HG02938 (cell line): ENCODE measurements around the gene TCFL5.

Experiments
- ATAC-seq: cut with Tn5 transposase; IDR thresholded peaks from one replicate; pipeline ENCODE4 v1.9.1; 2021; ENCODE audit warnings: mild to moderate bottlenecking, moderate library complexity; ENCODE audit not compliant: unreplicated experiment

TCFL5 gene

GRCh38 chr20:62838128-62838891, 23.3 kb downstream of the TCFL5 start:
- ATAC-seq = no peak

GRCh38 chr20:62837790-62838127, 23.9 kb downstream of the TCFL5 start:
- no peak for ATAC-seq

GRCh38 chr20:62836967-62837490, 24.6 kb downstream of the TCFL5 start:
- no peak for ATAC-seq

- no peak for ATAC-seq
Measured at GRCh38 chr20:62835931-62836861, 25.4 kb downstream of the TCFL5 start.

- ATAC-seq = no peak
Measured at GRCh38 chr20:62834967-62835730, 26.5 kb downstream of the TCFL5 start.

- no peak for ATAC-seq
Measured at GRCh38 chr20:62832951-62833391, 28.7 kb downstream of the TCFL5 start.

- ATAC-seq = no peak
Measured at GRCh38 chr20:62832212-62832922, 29.3 kb downstream of the TCFL5 start.

- ATAC-seq = no peak
Measured at GRCh38 chr20:62831854-62832211, 29.8 kb downstream of the TCFL5 start.

GRCh38 chr20:62831361-62831788, 30.2 kb downstream of the TCFL5 start:
- ATAC-seq = no peak

- no peak for ATAC-seq
Measured at GRCh38 chr20:62830821-62831220, 30.8 kb downstream of the TCFL5 start.

GRCh38 chr20:62830251-62830650, 31.4 kb downstream of the TCFL5 start:
- no peak for ATAC-seq

- ATAC-seq = no peak
Measured at GRCh38 chr20:62829231-62830230, 32.1 kb downstream of the TCFL5 start.

GRCh38 chr20:62828511-62829230, 33.0 kb downstream of the TCFL5 start:
- ATAC-seq = no peak

- no peak for ATAC-seq
Measured at GRCh38 chr20:62828051-62828450, 33.6 kb downstream of the TCFL5 start.

GRCh38 chr20:62827311-62828038, 34.1 kb downstream of the TCFL5 start:
- ATAC-seq = no peak

- ATAC-seq = no peak
Measured at GRCh38 chr20:62826646-62827310, 34.8 kb downstream of the TCFL5 start.

GRCh38 chr20:62825986-62826645, 35.5 kb downstream of the TCFL5 start:
- no peak for ATAC-seq
